ENCODE data around the gene ITGA3. TPM values are rescaled to one million over a fixed set of nuclear protein-coding genes. Genes with fewer than 3 reads are reported as not detected.

Gene ITGA3
- total RNA-seq, 1 donor, result 266 TPM

DNA sequence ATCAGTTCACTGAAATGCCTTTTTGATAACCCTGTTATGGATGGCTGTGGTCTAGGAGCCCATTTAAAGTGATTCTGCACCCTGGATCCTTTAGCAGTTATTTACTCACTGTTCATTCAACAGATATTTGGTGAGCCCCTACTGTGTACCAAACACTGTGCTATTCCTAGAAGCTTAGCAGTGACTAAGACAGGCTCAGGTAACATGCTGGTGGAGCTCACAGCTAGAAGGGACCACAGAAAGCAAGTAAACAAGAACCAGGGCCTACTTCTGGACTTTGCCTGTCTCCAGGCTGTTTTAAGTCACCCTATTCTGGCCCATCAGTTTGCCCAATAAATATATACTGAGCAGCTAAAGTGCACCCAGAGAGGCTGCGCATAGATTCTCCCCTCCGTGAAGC lies 11.1 kb downstream of the ITGA3 start:
- DNase-seq (ENCODE audit: low read depth), result no peak
- TF ChIP-seq CTCF (IDR thresholded peaks at IDR 0.05; ENCODE audit: insufficient read depth, low read depth, low read length), result no peak

DNA sequence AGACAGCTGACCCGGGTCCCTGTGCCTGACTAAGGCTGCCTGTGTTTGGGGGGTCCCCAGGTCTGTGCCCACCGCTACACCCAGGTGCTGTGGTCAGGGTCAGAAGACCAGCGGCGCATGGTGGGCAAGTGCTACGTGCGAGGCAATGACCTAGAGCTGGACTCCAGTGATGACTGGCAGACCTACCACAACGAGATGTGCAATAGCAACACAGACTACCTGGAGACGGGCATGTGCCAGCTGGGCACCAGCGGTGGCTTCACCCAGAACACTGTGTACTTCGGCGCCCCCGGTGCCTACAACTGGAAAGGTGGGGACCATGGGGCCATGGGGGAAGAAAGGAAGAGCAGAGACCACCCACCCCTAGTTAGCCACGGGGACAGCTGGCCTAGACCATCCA lies 12.1 kb downstream of the ITGA3 start:
- H3K4me3 ChIP-seq (ENCODE audit: low read depth, low read length), result no peak overlapping the region
- no peak for TF ChIP-seq CTCF (IDR thresholded peaks at IDR 0.05; ENCODE audit: insufficient read depth, low read depth, low read length)
- DNase-seq (ENCODE audit: low read depth), result no peak

More for the DNA sequence above, 11.1 kb downstream of the ITGA3 start:
- H3K4me3 ChIP-seq (ENCODE audit: low read depth, low read length), result no peak overlapping the region

GRCh38 chr17:50070908-50071680 lies 15.2 kb downstream of the ITGA3 start:
- DNase-seq (ENCODE audit: low read depth), result no peak
- TF ChIP-seq CTCF (IDR thresholded peaks at IDR 0.05; ENCODE audit: insufficient read depth, low read depth, low read length), result no peak
- no peak overlapping the region for H3K4me3 ChIP-seq (ENCODE audit: low read depth, low read length)

DNA sequence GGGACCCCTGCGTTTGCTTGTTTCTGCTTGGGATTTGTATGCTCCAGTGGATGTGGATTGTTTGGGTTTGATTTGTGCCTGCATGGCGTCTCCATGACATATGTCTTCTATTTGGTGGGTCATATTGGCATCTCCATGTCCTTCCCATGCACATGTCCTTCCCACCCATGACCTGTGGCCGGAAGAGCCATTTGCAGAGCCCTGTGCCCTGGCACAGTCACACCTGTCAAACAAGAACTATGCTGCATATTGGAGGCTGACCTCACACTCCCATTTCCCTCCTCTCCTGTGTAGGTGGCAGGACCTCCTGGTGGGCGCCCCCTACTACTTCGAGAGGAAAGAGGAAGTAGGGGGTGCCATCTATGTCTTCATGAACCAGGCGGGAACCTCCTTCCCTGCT lies 15.8 kb downstream of the ITGA3 start:
- H3K4me3 ChIP-seq (ENCODE audit: low read depth, low read length), result no peak overlapping the region
- no peak for DNase-seq (ENCODE audit: low read depth)
- no peak for TF ChIP-seq CTCF (IDR thresholded peaks at IDR 0.05; ENCODE audit: insufficient read depth, low read depth, low read length)

DNA sequence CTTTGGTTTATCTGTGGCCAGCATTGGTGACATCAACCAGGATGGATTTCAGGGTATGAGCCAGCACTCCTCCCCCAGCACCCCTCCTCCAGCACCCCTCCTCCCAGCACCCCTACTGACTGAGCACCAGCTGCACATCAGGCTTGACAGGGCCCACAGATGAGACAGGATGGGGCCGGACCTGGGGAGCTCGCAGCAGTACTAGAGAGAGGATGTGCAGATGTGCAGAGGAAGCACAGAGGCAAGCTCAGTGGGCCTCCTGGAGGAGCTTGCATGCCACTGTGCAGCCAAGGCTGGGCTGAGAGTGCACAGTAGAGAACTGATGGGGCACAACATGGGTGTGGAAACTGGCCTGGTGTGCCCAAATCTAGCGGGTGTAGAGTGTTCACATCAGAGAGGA lies 16.2 kb downstream of the ITGA3 start:
- no peak for TF ChIP-seq CTCF (IDR thresholded peaks at IDR 0.05; ENCODE audit: insufficient read depth, low read depth, low read length)
- no peak for DNase-seq (ENCODE audit: low read depth)

DNA sequence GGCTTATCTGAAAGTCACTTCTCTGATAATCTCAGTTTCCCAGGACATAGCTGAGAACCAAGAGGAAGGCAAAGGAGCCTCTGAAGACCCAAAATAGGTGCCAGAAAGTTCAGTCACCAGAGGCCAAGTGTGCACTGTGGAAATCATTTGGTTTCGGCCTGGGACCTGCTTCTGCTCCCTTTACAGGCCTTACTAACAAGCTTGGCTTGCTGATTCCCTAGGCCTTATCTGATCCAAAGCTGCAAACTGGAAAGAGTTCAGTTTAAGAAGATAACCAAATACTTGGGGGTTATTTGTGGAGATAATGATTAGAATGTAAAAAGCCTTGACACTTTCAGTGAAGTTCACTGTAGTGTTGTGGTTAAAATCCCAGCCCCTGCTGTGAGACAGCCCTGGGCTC lies 17.0 kb downstream of the ITGA3 start:
- peak; percentile 57 for DNase-seq (ENCODE audit: low read depth)
- no peak overlapping the region for H3K4me3 ChIP-seq (ENCODE audit: low read depth, low read length)
- no peak for TF ChIP-seq CTCF (IDR thresholded peaks at IDR 0.05; ENCODE audit: insufficient read depth, low read depth, low read length)

More for the DNA sequence above, 16.2 kb downstream of the ITGA3 start:
- H3K4me3 ChIP-seq (ENCODE audit: low read depth, low read length), result no peak overlapping the region

DNA sequence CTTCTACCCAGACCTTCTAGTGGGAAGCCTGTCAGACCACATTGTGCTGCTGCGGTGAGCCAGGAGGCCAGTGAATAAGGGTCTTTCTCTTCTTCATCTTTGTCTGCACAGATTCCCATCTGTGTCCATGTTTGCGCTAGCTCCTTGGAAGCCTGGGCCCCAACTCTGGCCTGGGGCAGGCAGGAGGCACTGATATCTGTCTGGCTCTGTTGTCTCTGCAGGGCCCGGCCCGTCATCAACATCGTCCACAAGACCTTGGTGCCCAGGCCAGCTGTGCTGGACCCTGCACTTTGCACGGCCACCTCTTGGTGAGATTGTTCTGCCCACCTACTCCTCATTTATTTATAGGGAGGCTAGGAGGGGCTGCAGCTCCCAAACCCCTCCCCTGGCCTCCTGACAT lies 18.3 kb downstream of the ITGA3 start:
- no peak overlapping the region for H3K4me3 ChIP-seq (ENCODE audit: low read depth, low read length)
- DNase-seq (ENCODE audit: low read depth), result no peak
- TF ChIP-seq CTCF (IDR thresholded peaks at IDR 0.05; ENCODE audit: insufficient read depth, low read depth, low read length), result no peak
